HFF-Myc (cell line): ENCODE measurements around the gene TEX44.
A peak's percentile ranks its signal among the peaks of the same experiment; 100 is the strongest.
"Not testable (repeated sequence)": the region's sequence is repeated elsewhere in the genome, so short reads cannot be mapped to it uniquely, and the experiment has no call there.

Experiments
- DNase-seq: peaks from one replicate; pipeline ENCODE4 v3.0.0-alpha.2; 2011; ENCODE audit warnings: low read depth; ENCODE audit errors: extremely low read depth
- H3K4me3 ChIP-seq: replicated peaks from 2 replicates; pipeline ENCODE4 v1.5.1; 2011; ENCODE audit warnings: low read depth, mild to moderate bottlenecking, control low read depth, low read length
- CTCF ChIP-seq: IDR thresholded peaks from 2 replicates; pipeline ENCODE4 v1.5.1; 2012; ENCODE audit warnings: mild to moderate bottlenecking, low read depth, low read length, control low read depth; ENCODE audit errors: missing control alignments

Gene TEX44

DNA sequence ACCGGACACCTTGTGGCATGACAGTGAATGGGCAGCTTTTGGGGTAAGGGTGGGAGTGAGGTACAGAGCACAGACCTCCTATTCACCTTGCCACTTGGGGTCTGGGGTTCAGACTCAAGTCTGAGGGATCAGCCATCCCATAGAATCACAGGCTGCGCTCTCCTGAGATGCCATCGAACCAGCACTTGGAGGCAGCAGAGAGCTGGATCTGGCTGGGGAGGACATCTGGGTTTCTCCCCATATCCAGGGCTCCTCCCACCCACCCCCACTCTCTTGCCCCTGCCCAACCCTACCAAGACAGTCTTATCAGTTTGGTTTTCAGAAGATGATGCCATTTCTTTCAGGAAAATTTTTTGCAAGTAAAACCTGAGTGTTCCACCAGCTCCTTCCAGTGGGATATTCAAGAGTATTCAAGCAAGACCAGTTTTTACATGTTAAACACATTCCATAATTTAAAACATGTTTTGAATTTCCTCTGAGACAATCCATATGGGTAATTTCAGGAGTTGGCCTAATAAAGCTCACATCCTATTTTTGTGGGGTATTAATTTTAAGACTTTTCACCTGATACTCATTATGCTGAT is 29.2 kb upstream of the TEX44 start:
- no peak overlapping the region for H3K4me3 ChIP-seq
- peak; percentile 35 for DNase-seq
- peak; percentile 70 for TF ChIP-seq CTCF

DNA sequence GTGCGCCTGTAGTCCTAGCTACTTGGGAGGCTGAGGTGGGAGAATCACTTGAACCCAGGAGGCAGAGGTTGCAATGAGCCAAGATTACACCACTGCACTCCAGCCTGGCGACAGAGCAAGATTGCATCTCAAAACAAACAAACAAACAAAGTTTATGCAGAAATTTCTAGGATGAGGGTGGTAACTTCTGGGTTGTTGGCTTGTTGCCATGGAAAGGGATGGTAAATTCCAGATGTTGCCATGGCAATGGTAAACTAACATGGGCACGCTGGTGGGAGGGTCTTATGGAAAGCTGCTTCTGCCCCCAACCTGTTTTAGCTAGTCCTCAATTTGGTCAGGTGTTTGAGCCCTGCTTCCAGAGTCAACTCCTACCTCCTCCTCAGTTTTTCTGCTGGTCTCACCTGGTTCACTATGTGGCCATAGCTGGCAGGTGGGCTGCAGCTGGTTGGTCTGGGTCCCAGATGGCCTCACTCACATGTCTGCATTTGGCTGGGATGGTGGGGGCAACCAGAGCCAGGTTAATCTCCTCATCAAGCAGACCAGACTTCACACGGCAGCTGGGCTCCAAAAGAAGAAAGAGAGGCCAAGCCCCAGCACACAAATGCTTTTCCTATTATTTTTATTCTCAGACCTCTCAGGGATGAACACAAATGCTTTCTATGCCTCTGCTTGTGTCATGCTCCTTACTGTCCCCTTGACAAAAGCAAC is 26.6 kb upstream of the TEX44 start:
- DNase-seq = no peak
- TF ChIP-seq CTCF = no peak
- no peak overlapping the region for H3K4me3 ChIP-seq

GRCh38 chr2:231567159-231567558 is 25.5 kb upstream of the TEX44 start:
- TF ChIP-seq CTCF = no peak
- no peak overlapping the region for H3K4me3 ChIP-seq

GRCh38 chr2:231568098-231568784 is 24.4 kb upstream of the TEX44 start:
- no peak for TF ChIP-seq CTCF
- no peak for DNase-seq

More at GRCh38 chr2:231567159-231567558, 25.5 kb upstream of the TEX44 start:
- no peak for DNase-seq

DNA sequence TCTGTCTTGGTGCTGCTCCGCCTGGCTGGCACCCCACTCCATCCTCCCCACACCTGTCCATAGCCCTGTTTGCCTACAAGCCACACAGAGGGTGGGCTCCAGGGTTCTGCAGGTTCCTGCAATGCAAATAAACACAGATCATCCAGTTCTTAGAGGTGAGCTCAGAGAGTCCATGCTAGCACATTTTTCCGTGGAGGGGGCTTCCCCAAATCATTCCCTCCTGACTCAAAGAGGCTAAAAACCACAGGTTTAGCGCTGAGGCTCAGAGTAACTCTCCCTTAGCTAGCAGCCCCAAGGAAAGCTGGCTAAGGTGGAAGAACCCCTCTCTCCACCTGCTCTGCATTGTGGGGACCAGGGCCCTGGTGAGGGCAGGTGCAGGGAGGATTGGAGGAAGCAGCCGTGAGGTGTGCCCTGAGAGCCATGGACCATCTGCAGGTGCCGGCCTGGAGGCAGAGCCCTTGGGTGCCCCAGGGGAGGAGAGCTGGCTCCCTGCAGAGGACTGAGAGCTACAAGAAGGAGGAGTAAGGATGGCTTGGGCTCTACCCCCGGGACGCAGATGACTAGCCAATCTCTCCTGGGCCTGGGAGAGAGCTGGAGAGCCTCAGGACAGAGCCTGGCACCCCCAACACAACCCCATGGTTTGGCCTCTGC is 23.8 kb upstream of the TEX44 start:
- no peak for DNase-seq
- H3K4me3 ChIP-seq = no peak overlapping the region
- TF ChIP-seq CTCF = no peak

More at GRCh38 chr2:231568098-231568784, 24.4 kb upstream of the TEX44 start:
- no peak overlapping the region for H3K4me3 ChIP-seq

DNA sequence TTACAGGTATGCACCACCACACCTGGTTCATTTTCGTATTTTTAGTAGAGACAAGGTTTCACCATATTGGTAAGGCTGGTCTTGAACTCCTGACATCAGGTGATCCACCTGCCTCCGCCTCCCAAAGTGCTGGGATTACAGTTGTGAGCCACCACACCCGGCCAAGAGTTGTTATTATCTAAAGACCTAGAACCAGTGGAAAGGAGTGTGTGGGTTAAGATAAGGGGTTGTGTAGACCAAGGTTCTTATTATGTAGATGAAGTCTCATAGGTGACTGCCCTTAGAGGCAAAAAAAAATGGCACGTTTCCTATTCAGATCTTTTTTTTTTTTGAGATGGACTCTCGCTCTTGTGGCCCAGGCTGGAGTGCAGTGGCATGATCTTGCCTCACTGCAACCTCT is 21.7 kb upstream of the TEX44 start:
- H3K4me3 ChIP-seq, DNase-seq: not testable (repeated sequence)
